Stomach (tissue), 19 donors: ENCODE measurements around the gene ABCE1. TPM values are rescaled to one million over a fixed set of nuclear protein-coding genes. Genes with fewer than 3 reads are reported as not detected.

Experiments
- DNase-seq, 2 donors: peaks; one replicate each; pipeline versions ENCODE4 v3.0.0 to v3.0.0-alpha.2; 2013 to 2019
- H3K27ac ChIP-seq, 5 donors: fragments of 200-600 bp in 4 of 5; sonication (generic) in 4 of 5; one replicate each; pipeline ENCODE4 v1.5.1; 2013 to 2019; ENCODE audit warnings: mild to moderate bottlenecking in 1 of 5, moderate library complexity in 1 of 5
- H3K27me3 ChIP-seq, 3 donors: fragments of 200-600 bp; sonication (generic); one replicate each; pipeline ENCODE4 v1.5.1; 2017 to 2019; ENCODE audit warnings: mixed run types in 1 of 3
- H3K36me3 ChIP-seq, 4 donors: fragments of 200-600 bp; sonication (generic); 1 replicate in 3 of 4; 2 replicates in 1 of 4; pipeline ENCODE4 v1.5.1; 2016 to 2019
- H3K4me1 ChIP-seq, 4 donors: fragments of 200-600 bp; sonication (generic); one replicate each; pipeline ENCODE4 v1.5.1; 2016 to 2019
- H3K4me3 ChIP-seq, 4 donors: fragments of 200-600 bp; sonication (generic) in 3 of 4; one replicate each; pipeline ENCODE4 v1.5.1; 2016 to 2019; ENCODE audit warnings: mild to moderate bottlenecking in 1 of 4
- H3K9me3 ChIP-seq, 4 donors: fragments of 200-600 bp; sonication (generic); one replicate each; pipeline ENCODE4 v1.5.1; 2016 to 2019
- CTCF ChIP-seq, 7 experiments: fragments of 450-650 bp in 4 of 7; fragments of 200-600 bp in 3 of 7; sonication (generic) in 3 of 7; IDR thresholded peaks; one replicate each; pipeline ENCODE4 v1.5.1; 2016 to 2019; ENCODE audit warnings: antibody characterized with exemption in 7 of 7, control low read depth in 2 of 7, mild to moderate bottlenecking in 1 of 7
- EP300 ChIP-seq: sonication (generic); formaldehyde crosslinking; IDR thresholded peaks from one replicate; pipeline ENCODE4 v1.6.1; 2017; ENCODE audit warnings: antibody characterized with exemption
- POLR2A ChIP-seq, 4 donors: fragments of 450-650 bp; IDR thresholded peaks; one replicate each; pipeline ENCODE4 v1.6.1; 2016; ENCODE audit warnings: antibody characterized with exemption in 4 of 4, control low read depth in 2 of 4, mild to moderate bottlenecking in 1 of 4, moderate library complexity in 1 of 4
- POLR2AphosphoS5 ChIP-seq, 3 donors: sonication (generic); formaldehyde crosslinking; IDR thresholded peaks; one replicate each; pipeline ENCODE4 v1.6.1; 2016; ENCODE audit warnings: antibody characterized with exemption in 3 of 3
- WGBS, 5 donors: extraction: QIAGEN DNeasy Blood & Tissue Kit in 3 of 5; methylation state at CpG; one replicate each; pipeline versions ENCODE4 v1.1.5 to v1.1.7; 2013 to 2018; 5-methylcytosine and 5-hydroxymethylcytosine counted together
- intact Hi-C: fragments of 100-400 bp; cut with DNase I; formaldehyde crosslinking; loops from one replicate; pipeline ENCODE4 v1.15.1; 2023; ENCODE audit warnings: low total_unique reads
- long read RNA-seq, 10 donors: transcript quantifications; one replicate each; lab custom pipeline, GENCODE V29; 2026
- polyA plus RNA-seq, 3 donors: library from polyadenylated mRNA; stranded (reverse); fragments of 200-250 nt; gene quantifications; one replicate each; pipeline ENCODE4 v1.2.3, GENCODE V29; 2013
- total RNA-seq, 5 donors: library from RNA; depleted of rRNA; stranded (reverse); fragments of >200 nt; gene quantifications; one replicate each; pipeline versions ENCODE4 v1.1.0 to v1.2.3, GENCODE V29; 2014 to 2016
- donor health status: healthy with polysubstance abuse.
- donor health status: Bipolar disorder and iron deficiency.
- donor health status: healthy.

Gene ABCE1
- total RNA-seq (100 to 1,000 TPM in 1 of 5 donors, 10 to 100 TPM in 4; 20.0 to 108 (median 74.6) TPM), polyA plus RNA-seq (10 to 100 TPM; 16.9 to 21.5 (median 19.5) TPM)
- long read RNA-seq, donor 1, partial matches to known transcripts, result 0 of 3 reads
- long read RNA-seq, donor 1, other reads (novel, unspliced or antisense), result 0 of 3 reads
- long read RNA-seq, donor 2, partial matches to known transcripts, result 7 of 11 reads
- long read RNA-seq, donor 2, other reads (novel, unspliced or antisense), result 0 of 11 reads
- long read RNA-seq, donor 3, transcript ABCE1-201 (18 exons, 3,921 nt), result major isoform, 5 of 5 reads
- long read RNA-seq, donor 3, partial matches to known transcripts, result 0 of 5 reads
- long read RNA-seq, donor 3, other reads (novel, unspliced or antisense), result 0 of 5 reads
- long read RNA-seq, donor 4, partial matches to known transcripts, result 0 of 2 reads
- long read RNA-seq, donor 4, other reads (novel, unspliced or antisense), result 0 of 2 reads
- long read RNA-seq, donor 5, transcript ABCE1-201 (18 exons, 3,921 nt), result major isoform, 10 of 17 reads
- long read RNA-seq, donor 5, partial matches to known transcripts, result 7 of 17 reads
- long read RNA-seq, donor 5, other reads (novel, unspliced or antisense), result 0 of 17 reads
- long read RNA-seq, donor 6, transcript ABCE1-201 (18 exons, 3,921 nt), result major isoform, 10 of 30 reads
- long read RNA-seq, donor 6, partial matches to known transcripts, result 18 of 30 reads
- long read RNA-seq, donor 6, other reads (novel, unspliced or antisense), result 0 of 30 reads
- long read RNA-seq, donor 7, transcript ABCE1-201 (18 exons, 3,921 nt), result major isoform, 7 of 7 reads
- long read RNA-seq, donor 7, partial matches to known transcripts, result 0 of 7 reads
- long read RNA-seq, donor 7, other reads (novel, unspliced or antisense), result 0 of 7 reads
- long read RNA-seq, donor 8, transcript ABCE1-201 (18 exons, 3,921 nt), result major isoform, 7 of 17 reads
- long read RNA-seq, donor 8, partial matches to known transcripts, result 9 of 17 reads
- long read RNA-seq, donor 8, other reads (novel, unspliced or antisense), result 0 of 17 reads
- long read RNA-seq, donor 9, partial matches to known transcripts, result 0 of 1 reads
- long read RNA-seq, donor 9, other reads (novel, unspliced or antisense), result 0 of 1 reads
- long read RNA-seq, donor 10, result 0 reads

- Histone ChIP-seq H3K9me3 (peaks cover 0 to 9% (median 4%) of the 10 kb centered on the region in 4 donors), H3K27me3 (no peaks in the 10 kb centered on the region), H3K4me1 (peaks cover 22 to 62% (median 44%) of the 10 kb centered on the region in 4 donors), H3K36me3 (peaks cover 6 to 29% (median 25%) of the 10 kb centered on the region in 4 donors), H3K27ac (peak within 1 kb of the TSS; percentile 87 to 92 (median 91)), H3K4me3 (peak within 1 kb of the TSS; percentile 61 to 90 (median 74))
- intact Hi-C loops, result no loop called here
- DNase-seq, result peak; percentile 97 to 99
- 0 to 1% (median 0%) methylated on average over 49 to 67 of the region's 67 CpGs for WGBS, 5 donors
- TF ChIP-seq POLR2A (IDR thresholded peaks at IDR 0.05) (no peak), POLR2AphosphoS5 (IDR thresholded peaks at IDR 0.05) (peak; percentile 86 to 98 (median 90))
Observed at GRCh38 chr4:145097821-145098674, at the start of gene ABCE1, which contains the start of gene ANAPC10. TSS of gene ABCE1 (plus strand) at chr4:145098311. CDS start at chr4:145104413, 6,102 bp downstream. TSS of gene ANAPC10 (minus strand) at chr4:145098196. CDS start at chr4:145096099, 2,097 bp downstream.

DNA sequence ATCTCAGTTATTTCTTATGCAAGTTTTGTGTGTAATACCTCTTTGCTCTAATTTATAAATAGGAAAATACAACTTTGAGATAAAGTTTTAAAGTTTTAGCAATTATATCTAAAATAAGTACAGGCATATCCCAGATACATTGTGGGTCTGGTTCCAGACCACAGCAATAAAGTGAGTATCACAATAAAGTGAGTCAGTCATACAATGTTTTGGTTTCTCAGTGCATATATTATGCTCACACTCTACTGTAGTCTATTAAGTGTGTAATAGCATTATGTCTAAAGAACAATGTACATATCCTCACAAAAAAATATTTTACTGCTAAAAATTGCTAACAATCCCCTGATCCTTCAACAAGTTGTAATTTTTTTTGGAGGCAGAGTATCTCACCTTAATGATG lies 49.3 kb upstream of the ABCE1 start:
- Histone ChIP-seq H3K27ac (no peak overlapping the region), H3K36me3 (peaks cover 0 to 8% (median 6%) of the 10 kb centered on the region in 4 donors), H3K27me3 (no peaks in the 10 kb centered on the region), H3K9me3 (no peaks in the 10 kb centered on the region), H3K4me3 (no peak overlapping the region), H3K4me1 (no peaks in the 10 kb centered on the region)
- TF ChIP-seq CTCF (IDR thresholded peaks at IDR 0.05) (no peak), EP300 (no peak)
- no peak for DNase-seq
- intact Hi-C loops, result no loop called here

DNA sequence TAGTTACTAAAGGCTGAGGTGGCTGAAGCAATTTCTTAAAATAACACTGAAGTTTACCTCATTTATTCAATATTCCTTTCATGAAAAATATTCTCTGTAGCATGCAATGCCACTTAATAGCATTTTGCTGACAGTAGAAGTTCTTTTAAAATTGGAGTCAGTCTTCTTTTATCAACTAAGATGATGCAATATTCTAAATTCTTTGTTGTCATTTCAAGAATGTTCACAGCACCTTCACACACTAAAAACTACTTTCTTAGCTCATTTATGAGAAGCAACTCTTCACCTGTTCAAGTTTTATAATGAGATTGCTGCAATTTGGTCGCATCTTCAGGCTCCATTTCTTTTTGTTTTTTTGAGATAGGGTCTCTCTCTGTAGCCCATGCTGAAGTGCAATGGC lies 48.9 kb upstream of the ABCE1 start:
- H3K9me3 ChIP-seq, result no peaks in the 10 kb centered on the region
- H3K4me1 ChIP-seq, result no peaks in the 10 kb centered on the region
- peaks cover 0 to 8% (median 6%) of the 10 kb centered on the region in 4 donors for H3K36me3 ChIP-seq
- intact Hi-C loops, result no loop called here
- whole genome bisulfite sequencing, 5 donors, result 81 to 98% (median 94%) methylated on average over 1 of the region's 1 CpG
- no peaks in the 10 kb centered on the region for H3K27me3 ChIP-seq
- no peak overlapping the region for H3K27ac ChIP-seq
- DNase-seq, result no peak
- TF ChIP-seq EP300, result no peak
- TF ChIP-seq CTCF (IDR thresholded peaks at IDR 0.05), result no peak
- TF ChIP-seq POLR2A (IDR thresholded peaks at IDR 0.05), result no peak
- no peak for TF ChIP-seq POLR2AphosphoS5 (IDR thresholded peaks at IDR 0.05)
- no peak overlapping the region for H3K4me3 ChIP-seq

DNA sequence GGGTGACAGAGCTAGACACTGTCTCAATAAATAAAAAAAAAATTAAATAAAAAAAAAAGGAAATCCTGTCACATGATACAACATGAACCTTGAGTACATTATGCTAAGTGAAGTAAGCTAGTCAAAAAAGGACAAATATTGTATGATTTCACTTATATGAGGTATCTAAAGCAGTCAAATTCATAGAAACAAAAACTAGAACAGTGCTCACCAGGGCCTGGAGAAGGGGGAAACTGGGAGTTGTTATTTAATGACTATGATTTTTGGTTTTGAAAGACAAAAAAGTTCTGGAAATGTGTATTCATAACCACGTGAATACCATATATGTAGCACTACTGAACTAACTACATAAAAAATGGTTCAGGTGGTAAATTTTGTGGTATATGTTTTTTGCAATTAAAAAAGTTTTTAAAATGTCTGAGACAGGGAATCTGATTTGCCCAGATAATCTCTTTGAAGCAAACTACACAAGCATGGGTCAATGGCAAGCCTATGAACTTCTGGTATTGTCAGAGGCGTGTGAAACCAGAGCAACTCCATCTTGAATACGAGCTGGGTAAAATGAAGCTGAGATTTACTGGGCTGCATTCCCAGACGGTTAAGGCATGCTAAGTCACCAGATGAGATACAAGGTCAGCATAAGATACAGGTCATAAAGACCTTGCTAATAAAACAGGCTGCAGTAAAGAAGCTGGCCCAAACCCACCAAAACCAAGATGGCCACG lies 42.4 kb upstream of the ABCE1 start:
- Histone ChIP-seq H3K9me3 (no peaks in the 10 kb centered on the region), H3K27me3 (no peaks in the 10 kb centered on the region), H3K4me1 (peaks cover 0 to 9% (median 0%) of the 10 kb centered on the region in 4 donors), H3K36me3 (peaks cover 0 to 1% (median under 1%) of the 10 kb centered on the region in 4 donors), H3K4me3 (no peak overlapping the region), H3K27ac (no peak overlapping the region)
- DNase-seq, result no peak
- intact Hi-C loops, result no loop called here
- WGBS, 5 donors, result 92 to 97% (median 94%) methylated on average over 5 of the region's 5 CpGs
- TF ChIP-seq CTCF (IDR thresholded peaks at IDR 0.05), result no peak
- TF ChIP-seq POLR2A (IDR thresholded peaks at IDR 0.05), result no peak
- no peak for TF ChIP-seq EP300
- TF ChIP-seq POLR2AphosphoS5 (IDR thresholded peaks at IDR 0.05), result no peak
